Calu3 (cell line): ENCODE results near the gene CC2D1A. TPM values are rescaled to one million over a fixed set of nuclear protein-coding genes. Genes with fewer than 3 reads are reported as not detected.
A peak's percentile ranks its signal among the peaks of the same experiment; 100 is the strongest.

Source experiments
- BruUV-seq: library from RNA; stranded (reverse); fragments of 400-500 nt; replicated peaks from 2 replicates; lab custom pipeline; 2021; lab: Mats Ljungman, UMichigan
- CTCF ChIA-PET: fragments of 300-600 bp; sonication (Branson Sonifier 250); formaldehyde crosslinking; loops from one replicate; lab custom pipeline; 2022; ENCODE audit warnings: antibody characterized with exemption; lab: Charles Lee
- DNase-seq: peaks from one replicate; pipeline ENCODE4 v3.0.0; 2022
- H3K27ac Mint-ChIP-seq: one replicate; pipeline ENCODE4 v1.8.0; 2022; ENCODE audit warnings: mixed read lengths; ENCODE audit not compliant: unreplicated experiment
- H3K27me3 Mint-ChIP-seq: one replicate; pipeline ENCODE4 v1.8.0; 2022; ENCODE audit warnings: mixed read lengths; ENCODE audit not compliant: unreplicated experiment
- H3K36me3 Mint-ChIP-seq: one replicate; pipeline ENCODE4 v1.8.0; 2022; ENCODE audit warnings: mild to moderate bottlenecking, moderate library complexity, mixed read lengths; ENCODE audit not compliant: insufficient read depth, unreplicated experiment
- H3K4me1 Mint-ChIP-seq: one replicate; pipeline ENCODE4 v1.8.0; 2022; ENCODE audit warnings: mild to moderate bottlenecking, low read depth, mixed read lengths; ENCODE audit not compliant: unreplicated experiment
- H3K4me3 Mint-ChIP-seq: one replicate; pipeline ENCODE4 v1.8.0; 2022; ENCODE audit warnings: mild to moderate bottlenecking, low read depth, moderate library complexity, mixed read lengths; ENCODE audit not compliant: unreplicated experiment
- H3K9me3 Mint-ChIP-seq: one replicate; pipeline ENCODE4 v1.8.0; 2022; ENCODE audit warnings: low read depth, mixed read lengths; ENCODE audit not compliant: unreplicated experiment
- intact Hi-C: fragments of 100-400 bp; cut with micrococcal nuclease; formaldehyde crosslinking; loops from one replicate; pipeline ENCODE4 v1.10.0; 2022; ENCODE audit not compliant: unreplicated experiment
- total RNA-seq: library from RNA; stranded (reverse); gene quantifications from 2 replicates; pipeline ENCODE4 v1.2.3, GENCODE V29; 2022
- TF ChIP-seq, protein P1 (sequence below): fragments of 200-600 bp; IDR thresholded peaks from one replicate; pipeline ENCODE4 v1.8.0; 2022; ENCODE audit warnings: antibody characterized with exemption; ENCODE audit not compliant: unreplicated experiment

The CC2D1A gene
- total RNA-seq, 1 experiment from 2014 or later: 41.7 TPM

DNA sequence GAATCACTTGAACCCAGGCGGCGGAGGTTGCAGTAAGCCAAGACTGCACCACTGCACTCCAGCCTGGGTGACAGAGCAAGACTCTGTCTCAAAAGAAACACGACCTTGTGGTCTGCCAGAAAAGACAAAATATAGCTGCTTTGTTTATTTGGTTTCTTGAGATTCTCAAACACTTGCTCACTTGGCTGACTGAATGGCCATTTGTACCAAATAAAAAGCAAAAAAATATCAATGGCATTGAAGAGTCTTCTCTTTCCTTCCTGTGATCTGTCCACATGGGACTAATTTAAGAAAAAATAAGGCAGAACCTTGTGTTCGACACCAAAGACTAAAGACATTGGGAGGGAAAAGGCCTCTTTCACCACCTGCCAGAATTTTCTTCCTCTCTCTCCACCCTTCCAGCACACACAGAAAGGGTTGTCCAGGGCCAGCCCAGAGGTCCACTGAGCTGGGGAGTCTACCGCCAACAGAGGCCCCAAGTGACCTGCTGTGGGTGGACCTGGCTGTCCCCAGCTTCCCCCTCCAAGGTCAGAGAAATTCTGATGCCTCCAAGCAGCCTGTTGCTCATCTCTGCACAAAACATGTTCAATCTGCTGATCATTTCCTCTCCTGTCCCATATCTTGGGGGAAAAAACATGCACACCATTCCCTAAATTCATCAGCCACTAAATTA is 6.0 kb upstream of the CC2D1A start:
- Mint-ChIP-seq H3K36me3 (no peaks in the 10 kb centered on the region), H3K27ac (no peak overlapping the region), H3K9me3 (no peaks in the 10 kb centered on the region), H3K27me3 (no peaks in the 10 kb centered on the region), H3K4me1 (no peaks in the 10 kb centered on the region), H3K4me3 (no peak overlapping the region)
- no TSS peak for BruUV-seq
- intact Hi-C loops: no loop called here
- no peak for DNase-seq
- CTCF ChIA-PET: no interaction called here
- TF ChIP-seq, protein P1, sequence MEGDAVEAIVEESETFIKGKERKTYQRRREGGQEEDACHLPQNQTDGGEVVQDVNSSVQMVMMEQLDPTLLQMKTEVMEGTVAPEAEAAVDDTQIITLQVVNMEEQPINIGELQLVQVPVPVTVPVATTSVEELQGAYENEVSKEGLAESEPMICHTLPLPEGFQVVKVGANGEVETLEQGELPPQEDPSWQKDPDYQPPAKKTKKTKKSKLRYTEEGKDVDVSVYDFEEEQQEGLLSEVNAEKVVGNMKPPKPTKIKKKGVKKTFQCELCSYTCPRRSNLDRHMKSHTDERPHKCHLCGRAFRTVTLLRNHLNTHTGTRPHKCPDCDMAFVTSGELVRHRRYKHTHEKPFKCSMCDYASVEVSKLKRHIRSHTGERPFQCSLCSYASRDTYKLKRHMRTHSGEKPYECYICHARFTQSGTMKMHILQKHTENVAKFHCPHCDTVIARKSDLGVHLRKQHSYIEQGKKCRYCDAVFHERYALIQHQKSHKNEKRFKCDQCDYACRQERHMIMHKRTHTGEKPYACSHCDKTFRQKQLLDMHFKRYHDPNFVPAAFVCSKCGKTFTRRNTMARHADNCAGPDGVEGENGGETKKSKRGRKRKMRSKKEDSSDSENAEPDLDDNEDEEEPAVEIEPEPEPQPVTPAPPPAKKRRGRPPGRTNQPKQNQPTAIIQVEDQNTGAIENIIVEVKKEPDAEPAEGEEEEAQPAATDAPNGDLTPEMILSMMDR: no peak

- peak; percentile 20 for DNase-seq
- Mint-ChIP-seq H3K27me3 (no peaks in the 10 kb centered on the region), H3K4me3 (no peak overlapping the region), H3K9me3 (no peaks in the 10 kb centered on the region), H3K36me3 (peaks cover 15% of the 10 kb centered on the region), H3K4me1 (no peaks in the 10 kb centered on the region), H3K27ac (no peak overlapping the region)
- BruUV-seq: no TSS peak
- CTCF ChIA-PET: interaction anchor here (0.5 to 0.7 kb wide), 2 partner anchors 49 to 1313 kb away, joined by 5 to 7 read pairs; partner anchors contain the start of gene DCAF15
- TF ChIP-seq, protein P1: no peak
- intact Hi-C loops: no loop called here
These were observed 2.9 kb upstream of the CC2D1A start for GRCh38 chr19:13902993-13903555.

DNA sequence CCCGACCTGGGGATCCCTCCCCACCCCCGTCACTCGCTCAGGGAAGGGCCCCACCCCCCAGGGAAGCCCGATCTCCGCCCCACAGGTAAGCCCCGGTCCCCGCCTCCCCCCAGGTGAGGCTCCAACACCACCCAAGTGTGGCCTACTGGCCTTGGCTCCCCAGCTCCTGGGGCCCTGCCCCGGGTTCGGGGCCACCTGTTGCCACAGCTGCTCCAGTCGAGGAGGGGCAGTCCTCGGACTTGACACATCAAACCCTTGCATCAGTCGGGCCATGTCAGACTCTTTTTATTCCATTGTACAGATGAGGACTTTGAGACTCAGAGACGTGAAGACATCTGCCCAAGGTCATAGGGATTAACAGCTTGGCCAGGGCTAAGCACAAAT is 512 bp downstream of the CC2D1A start:
- H3K4me3 Mint-ChIP-seq: peak overlapping the region; percentile 78
- H3K27me3 Mint-ChIP-seq: no peaks in the 10 kb centered on the region
- CTCF ChIA-PET: interaction anchor here (1.1 kb wide), 1 partner anchor 230 kb away, joined by 3 read pairs; the partner anchor contains the start of gene ASF1B
- intact Hi-C loops: no loop called here
- DNase-seq: peak; percentile 36
- H3K27ac Mint-ChIP-seq: peak overlapping the region; percentile 36
- no TSS peak for BruUV-seq
- TF ChIP-seq, protein P1: no peak
- no peaks in the 10 kb centered on the region for H3K4me1 Mint-ChIP-seq
- H3K36me3 Mint-ChIP-seq: peaks cover 21% of the 10 kb centered on the region
- H3K9me3 Mint-ChIP-seq: no peaks in the 10 kb centered on the region

DNA sequence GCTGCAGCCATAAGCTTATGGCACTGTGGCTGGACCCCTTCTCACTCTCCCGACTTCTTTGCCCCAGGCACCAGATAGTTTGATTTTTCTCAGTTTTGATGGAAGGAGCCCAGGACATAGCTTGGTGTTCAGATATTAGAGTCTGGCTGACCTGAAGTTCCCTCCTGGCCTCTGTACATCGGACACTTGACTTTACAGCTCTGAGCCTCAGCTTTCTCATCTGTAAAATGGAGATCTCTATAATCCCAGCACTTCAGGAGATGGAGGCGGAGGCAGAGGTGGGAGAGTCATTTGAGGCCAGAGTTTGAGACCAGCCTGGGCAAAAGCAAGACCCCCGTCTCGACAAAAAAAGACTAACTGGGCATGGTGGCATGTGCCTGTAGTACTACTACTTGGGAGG is 909 bp downstream of the CC2D1A start:
- TF ChIP-seq, protein P1: no peak
- Mint-ChIP-seq H3K9me3 (no peaks in the 10 kb centered on the region), H3K36me3 (peaks cover 23% of the 10 kb centered on the region), H3K4me3 (peak overlapping the region; percentile 78), H3K4me1 (no peaks in the 10 kb centered on the region), H3K27ac (peak overlapping the region; percentile 36), H3K27me3 (no peaks in the 10 kb centered on the region)
- DNase-seq: no peak
- intact Hi-C loops: no loop called here
- TSS peak; percentile 57 for BruUV-seq
- CTCF ChIA-PET: interaction anchor here (1.1 kb wide), 1 partner anchor 230 kb away, joined by 3 read pairs; the partner anchor contains the start of gene ASF1B
